Natural killer cell (primary cell): ENCODE results near the gene LAMP5. TPM values are rescaled to one million over a fixed set of nuclear protein-coding genes. Genes with fewer than 3 reads are reported as not detected.

Experiments
- ATAC-seq, 3 donors: fragments of 150-1000 bp in 2 of 3; fragments of 200-7000 bp in 1 of 3; cut with Tn5 transposase; 1 replicate in 1 of 3; 2 replicates in 2 of 3; pipeline ENCODE4 v1.10.0; 2021; ENCODE audit warnings: mild to moderate bottlenecking in 2 of 3, moderate library complexity in 2 of 3
- DNase-seq, 2 donors: peaks; one replicate each; pipeline versions ENCODE4 v3.0.0 to v3.0.0-alpha.2; 2013 to 2021; ENCODE audit warnings: mixed read lengths in 1 of 2
- H3K27ac ChIP-seq: one replicate; pipeline ENCODE4 v1.5.1; 2013; ENCODE audit warnings: mild to moderate bottlenecking, low read length
- H3K27me3 ChIP-seq: one replicate; pipeline ENCODE4 v1.6.1; 2013; ENCODE audit warnings: low read length; ENCODE audit not compliant: control insufficient read depth, insufficient read depth
- H3K36me3 ChIP-seq: one replicate; pipeline ENCODE4 v1.6.1; 2013; ENCODE audit warnings: low read length; ENCODE audit not compliant: control insufficient read depth, insufficient read depth
- H3K4me1 ChIP-seq: one replicate; pipeline ENCODE4 v1.6.1; 2013; ENCODE audit warnings: low read length; ENCODE audit not compliant: control insufficient read depth, insufficient read depth
- H3K4me3 ChIP-seq: one replicate; pipeline ENCODE4 v1.5.1; 2013; ENCODE audit warnings: low read length
- H3K9me3 ChIP-seq: one replicate; pipeline ENCODE4 v1.6.1; 2013; ENCODE audit warnings: low read length; ENCODE audit not compliant: control insufficient read depth, insufficient read depth
- H3K27ac Mint-ChIP-seq, 2 donors: one replicate each; pipeline ENCODE4 v1.8.0; 2022; ENCODE audit warnings: mild to moderate bottlenecking in 2 of 2, mixed read lengths in 2 of 2, moderate library complexity in 1 of 2
- H3K27me3 Mint-ChIP-seq, 2 donors: one replicate each; pipeline ENCODE4 v1.8.0; 2022; ENCODE audit warnings: low read depth in 2 of 2, mixed read lengths in 2 of 2
- H3K36me3 Mint-ChIP-seq: one replicate; pipeline ENCODE4 v1.8.0; 2022; ENCODE audit warnings: mixed read lengths
- H3K4me1 Mint-ChIP-seq, 2 donors: one replicate each; pipeline ENCODE4 v1.8.0; 2022; ENCODE audit warnings: mixed read lengths in 2 of 2
- H3K4me3 Mint-ChIP-seq: one replicate; pipeline ENCODE4 v1.8.0; 2022; ENCODE audit warnings: mild to moderate bottlenecking, moderate library complexity, mixed read lengths
- H3K9me3 Mint-ChIP-seq, 2 donors: one replicate each; pipeline ENCODE4 v1.8.0; 2022; ENCODE audit warnings: mixed read lengths in 2 of 2
- CTCF ChIP-seq: fragments of 200-600 bp; IDR thresholded peaks from one replicate; pipeline ENCODE4 v1.8.0; 2022; ENCODE audit warnings: antibody characterized with exemption
- WGBS: methylation state at CpG from one replicate; pipeline ENCODE4 v1.1.7; 2013; ENCODE audit warnings: missing lambda C conversion rate; ENCODE audit not compliant: insufficient coverage; 5-methylcytosine and 5-hydroxymethylcytosine counted together
- intact Hi-C: fragments of 100-400 bp; cut with micrococcal nuclease; formaldehyde crosslinking; loops from one replicate; pipeline ENCODE4 v1.14.2; 2022
- total RNA-seq, 4 donors: library from RNA; stranded (reverse); fragments of 120-200 nt in 1 of 4; gene quantifications; one replicate each; pipeline versions ENCODE4 v1.2.3 to v1.2.4, GENCODE V29; 2013 to 2022

The LAMP5 gene
- total RNA-seq, 3 donors from 2014 or later (not counting 1 experiment from before 2014, with no cell fraction given): 0.23 TPM; not detected in 2

- H3K27me3 ChIP-seq: peaks cover 23% of the 10 kb centered on the region
- H3K27me3 Mint-ChIP-seq: peaks cover 23 to 32% of the 10 kb centered on the region in 2 donors
- no peak overlapping the region for H3K27ac ChIP-seq
- TF ChIP-seq CTCF: no peak
- DNase-seq (no peak), ATAC-seq (no peak)
- H3K4me3 ChIP-seq: no peak overlapping the region
- H3K4me1 Mint-ChIP-seq: no peaks in the 10 kb centered on the region
- intact Hi-C loops: no loop called here
- H3K9me3 Mint-ChIP-seq: peaks cover 0 to 3% of the 10 kb centered on the region in 2 donors
- WGBS: 10% methylated on average over 31 of the region's 31 CpGs
- no peak overlapping the region for H3K27ac Mint-ChIP-seq
- no peaks in the 10 kb centered on the region for H3K36me3 Mint-ChIP-seq
- no peak overlapping the region for H3K4me3 Mint-ChIP-seq
- no peaks in the 10 kb centered on the region for H3K9me3 ChIP-seq
- peaks cover 24% of the 10 kb centered on the region for H3K4me1 ChIP-seq
- H3K36me3 ChIP-seq: no peaks in the 10 kb centered on the region
Measured at GRCh38 chr20:9506964-9507369, 7.4 kb upstream of the LAMP5 start.

GRCh38 chr20:9507544-9508239, 6.7 kb upstream of the LAMP5 start:
- no peak overlapping the region for H3K4me3 ChIP-seq
- H3K27me3 Mint-ChIP-seq: peaks cover 28 to 37% of the 10 kb centered on the region in 2 donors
- H3K27me3 ChIP-seq: peaks cover 23% of the 10 kb centered on the region
- no peak overlapping the region for H3K4me3 Mint-ChIP-seq
- H3K36me3 Mint-ChIP-seq: no peaks in the 10 kb centered on the region
- 7% methylated on average over 37 of the region's 37 CpGs for WGBS
- intact Hi-C loops: no loop called here
- no peaks in the 10 kb centered on the region for H3K36me3 ChIP-seq
- no peak for ATAC-seq
- no peaks in the 10 kb centered on the region for H3K9me3 Mint-ChIP-seq
- no peak overlapping the region for H3K27ac ChIP-seq
- no peaks in the 10 kb centered on the region for H3K9me3 ChIP-seq
- no peak for DNase-seq
- no peak for TF ChIP-seq CTCF
- H3K4me1 Mint-ChIP-seq: no peaks in the 10 kb centered on the region
- H3K4me1 ChIP-seq: peaks cover 24% of the 10 kb centered on the region
- H3K27ac Mint-ChIP-seq: no peak overlapping the region

GRCh38 chr20:9508240-9508661, 6.1 kb upstream of the LAMP5 start:
- H3K4me1 ChIP-seq: peaks cover 24% of the 10 kb centered on the region
- intact Hi-C loops: no loop called here
- H3K27ac Mint-ChIP-seq: no peak overlapping the region
- H3K9me3 ChIP-seq: no peaks in the 10 kb centered on the region
- no peak for DNase-seq
- H3K9me3 Mint-ChIP-seq: no peaks in the 10 kb centered on the region
- H3K36me3 Mint-ChIP-seq: no peaks in the 10 kb centered on the region
- no peak for TF ChIP-seq CTCF
- no peaks in the 10 kb centered on the region for H3K4me1 Mint-ChIP-seq
- H3K27ac ChIP-seq: no peak overlapping the region
- H3K4me3 ChIP-seq: no peak overlapping the region
- H3K27me3 Mint-ChIP-seq: peaks cover 31 to 34% of the 10 kb centered on the region in 2 donors
- H3K27me3 ChIP-seq: peaks cover 23% of the 10 kb centered on the region
- no peak for ATAC-seq
- H3K4me3 Mint-ChIP-seq: no peak overlapping the region
- WGBS: 5% methylated on average over 22 of the region's 23 CpGs
- no peaks in the 10 kb centered on the region for H3K36me3 ChIP-seq
